Embryonic facial prominence (tissue), 1 donor: ENCODE data around the gene BRICD5.

Source experiments
- DNase-seq: peaks from one replicate; pipeline ENCODE4 v3.0.0-alpha.2; 2016; ENCODE audit errors: extremely low spot score

BRICD5 gene

GRCh38 chr16:2237493-2238149, 27.0 kb upstream of the BRICD5 start:
- no peak for DNase-seq

- DNase-seq, result no peak
Observed at GRCh38 chr16:2237102-2237482, 26.4 kb upstream of the BRICD5 start.

- DNase-seq, result no peak
Observed at GRCh38 chr16:2236337-2237101, 25.9 kb upstream of the BRICD5 start, which contains the start of gene DNASE1L2. Gene DNASE1L2 (plus strand): TSS chr16:2236444. CDS start chr16:2236817, 373 bp downstream.

- DNase-seq, result no peak
Observed at GRCh38 chr16:2235695-2236336, 25.2 kb upstream of the BRICD5 start.

GRCh38 chr16:2235234-2235651, 24.6 kb upstream of the BRICD5 start:
- no peak for DNase-seq

- no peak for DNase-seq
Observed at GRCh38 chr16:2234813-2235170, 24.1 kb upstream of the BRICD5 start.

- DNase-seq, result no peak
Observed at GRCh38 chr16:2233872-2234812, 23.5 kb upstream of the BRICD5 start.

GRCh38 chr16:2233046-2233775, 22.5 kb upstream of the BRICD5 start:
- DNase-seq, result no peak

- DNase-seq, result no peak
Observed at GRCh38 chr16:2232094-2232990, 21.7 kb upstream of the BRICD5 start.

- DNase-seq, result no peak
Observed at GRCh38 chr16:2231016-2231931, 20.6 kb upstream of the BRICD5 start.

GRCh38 chr16:2230376-2230775, 19.7 kb upstream of the BRICD5 start:
- DNase-seq, result no peak

- DNase-seq, result no peak
Observed at GRCh38 chr16:2229632-2230250, 19.1 kb upstream of the BRICD5 start.

GRCh38 chr16:2229091-2229490, 18.4 kb upstream of the BRICD5 start:
- no peak for DNase-seq

GRCh38 chr16:2228161-2228824, 17.6 kb upstream of the BRICD5 start:
- no peak for DNase-seq

- DNase-seq, result no peak
Observed at GRCh38 chr16:2226918-2227317, 16.3 kb upstream of the BRICD5 start.

GRCh38 chr16:2226245-2226793, 15.7 kb upstream of the BRICD5 start:
- DNase-seq, result no peak

GRCh38 chr16:2223942-2224486, 13.4 kb upstream of the BRICD5 start:
- DNase-seq, result no peak
